Trophoblast cell (in vitro differentiated cells and primary cell): ENCODE results near the gene OR8S1.
"Not testable (repeated sequence)": the region's sequence is repeated elsewhere in the genome, so short reads cannot be mapped to it uniquely, and the experiment has no call there.

Experiments used
- DNase-seq, 2 donors: peaks; one replicate each; pipeline ENCODE4 v3.0.0-alpha.2; 2016
- H2AFZ ChIP-seq: 2 replicates; pipeline ENCODE4 v1.6.1; 2013; ENCODE audit warnings: low read length, moderate library complexity, mild to moderate bottlenecking; ENCODE audit not compliant: insufficient read depth, poor library complexity
- H2AK5ac ChIP-seq: 2 replicates; pipeline ENCODE4 v1.6.1; 2013; ENCODE audit warnings: mild to moderate bottlenecking, low read length
- H2BK120ac ChIP-seq: 2 replicates; pipeline ENCODE4 v1.6.1; 2013; ENCODE audit warnings: low read length, mild to moderate bottlenecking, moderate library complexity; ENCODE audit not compliant: insufficient read depth, poor library complexity
- H2BK12ac ChIP-seq: 2 replicates; pipeline ENCODE4 v1.6.1; 2013; ENCODE audit warnings: mild to moderate bottlenecking, low read length, moderate library complexity
- H2BK5ac ChIP-seq: 2 replicates; pipeline ENCODE4 v1.6.1; 2013; ENCODE audit warnings: low read length, low read depth, moderate library complexity, mild to moderate bottlenecking; ENCODE audit not compliant: poor library complexity
- H3K14ac ChIP-seq: 2 replicates; pipeline ENCODE4 v1.6.1; 2013; ENCODE audit warnings: mild to moderate bottlenecking, low read length
- H3K18ac ChIP-seq: 2 replicates; pipeline ENCODE4 v1.6.1; 2013; ENCODE audit warnings: mild to moderate bottlenecking, low read length
- H3K23ac ChIP-seq: 2 replicates; pipeline ENCODE4 v1.6.1; 2013; ENCODE audit warnings: low read length
- H3K27ac ChIP-seq: 2 replicates; pipeline ENCODE4 v1.5.1; 2013; ENCODE audit warnings: low read depth, mild to moderate bottlenecking, inconsistent platforms, low read length, moderate library complexity
- H3K27me3 ChIP-seq: 2 replicates; pipeline ENCODE4 v1.6.1; 2013; ENCODE audit warnings: inconsistent platforms, mild to moderate bottlenecking, low read length, moderate library complexity; ENCODE audit not compliant: insufficient read depth
- H3K36me3 ChIP-seq, 2 experiments: 1 replicate in 1 of 2; 2 replicates in 1 of 2; pipeline ENCODE4 v1.6.1; 2013; ENCODE audit warnings: low read length in 2 of 2, mild to moderate bottlenecking in 2 of 2, moderate library complexity in 1 of 2; ENCODE audit not compliant: insufficient read depth in 2 of 2, control insufficient read depth in 1 of 2
- H3K4ac ChIP-seq: 2 replicates; pipeline ENCODE4 v1.6.1; 2013; ENCODE audit warnings: low read depth, mild to moderate bottlenecking, low read length, moderate library complexity
- H3K4me1 ChIP-seq, 2 experiments: 1 replicate in 1 of 2; 2 replicates in 1 of 2; pipeline ENCODE4 v1.6.1; 2013; ENCODE audit warnings: low read length in 2 of 2, mild to moderate bottlenecking in 2 of 2, moderate library complexity in 1 of 2; ENCODE audit not compliant: insufficient read depth in 2 of 2, control insufficient read depth in 1 of 2
- H3K4me2 ChIP-seq: 2 replicates; pipeline ENCODE4 v1.6.1; 2013; ENCODE audit warnings: inconsistent platforms, mild to moderate bottlenecking, low read length, moderate library complexity
- H3K4me3 ChIP-seq: 2 replicates; pipeline ENCODE4 v1.5.1; 2013; ENCODE audit warnings: mild to moderate bottlenecking, low read depth, low read length, inconsistent platforms
- H3K79me1 ChIP-seq: one replicate; pipeline ENCODE4 v1.6.1; 2013; ENCODE audit warnings: low read length
- H3K79me2 ChIP-seq: 2 replicates; pipeline ENCODE4 v1.6.1; 2013; ENCODE audit warnings: low read length, mild to moderate bottlenecking; ENCODE audit not compliant: control insufficient read depth, insufficient read depth, poor library complexity
- H3K9ac ChIP-seq: 2 replicates; pipeline ENCODE4 v1.6.1; 2013; ENCODE audit warnings: mild to moderate bottlenecking, low read length
- H3K9me3 ChIP-seq: 2 replicates; pipeline ENCODE4 v1.6.1; 2013; ENCODE audit warnings: low read depth, mild to moderate bottlenecking, control low read depth, inconsistent platforms, low read length; ENCODE audit not compliant: insufficient read depth
- H4K12ac ChIP-seq: 2 replicates; pipeline ENCODE4 v1.6.1; 2013; ENCODE audit warnings: low read depth, mild to moderate bottlenecking, low read length, moderate library complexity
- H4K8ac ChIP-seq: 2 replicates; pipeline ENCODE4 v1.6.1; 2013; ENCODE audit warnings: low read depth, mild to moderate bottlenecking, low read length, moderate library complexity
- H4K91ac ChIP-seq: one replicate; pipeline ENCODE4 v1.6.1; 2013; ENCODE audit warnings: low read depth, mild to moderate bottlenecking, low read length, moderate library complexity
- WGBS: extraction: QIAGEN DNeasy Blood & Tissue Kit; methylation state at CpG from one replicate; pipeline ENCODE4 v1.1.7; 2013; ENCODE audit warnings: missing lambda C conversion rate; ENCODE audit not compliant: insufficient read length, insufficient coverage; ENCODE audit errors: extremely low coverage; 5-methylcytosine and 5-hydroxymethylcytosine counted together

The OR8S1 gene

DNA sequence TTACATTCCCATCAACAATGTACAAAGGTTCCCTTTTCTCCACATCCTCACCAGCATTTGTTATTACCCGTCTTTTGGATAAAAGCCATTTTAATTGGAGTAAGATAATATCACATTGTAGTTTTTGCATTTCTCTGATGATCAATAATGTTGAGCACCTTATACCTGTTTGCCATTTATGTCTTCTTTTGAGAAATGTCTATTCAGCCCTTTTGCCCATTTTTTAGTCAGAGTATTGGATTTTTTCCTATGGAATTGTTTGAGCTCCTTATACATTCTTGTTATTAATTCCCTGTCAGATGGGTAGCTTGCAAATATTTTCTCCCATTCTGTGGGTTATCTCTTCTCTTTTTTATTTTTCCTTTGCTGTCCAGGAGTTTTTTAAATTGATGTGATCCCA is 10.7 kb upstream of the OR8S1 start:
- Histone ChIP-seq H2AFZ (no peak overlapping the region), H4K91ac (no peak overlapping the region), H3K4me3 (no peak overlapping the region), H3K4ac (no peak overlapping the region), H3K27ac (no peak overlapping the region), H2BK120ac (no peak overlapping the region), H3K9ac (no peak overlapping the region), H4K8ac (no peak overlapping the region), H3K36me3 (no peaks in the 10 kb centered on the region), H4K12ac (no peak overlapping the region), H3K79me1 (no peaks in the 10 kb centered on the region), H3K4me2 (no peak overlapping the region), H2BK12ac (no peak overlapping the region), H3K18ac (no peak overlapping the region), H3K9me3 (no peaks in the 10 kb centered on the region), H3K27me3 (no peaks in the 10 kb centered on the region), H3K23ac (no peak overlapping the region), H3K79me2 (no peaks in the 10 kb centered on the region), H2BK5ac (no peak overlapping the region), H3K14ac (no peak overlapping the region), H2AK5ac (no peak overlapping the region), H3K4me1 (no peaks in the 10 kb centered on the region)
- no CpG with 5 or more reads among the region's 1 CpG for WGBS
- no peak for DNase-seq

DNA sequence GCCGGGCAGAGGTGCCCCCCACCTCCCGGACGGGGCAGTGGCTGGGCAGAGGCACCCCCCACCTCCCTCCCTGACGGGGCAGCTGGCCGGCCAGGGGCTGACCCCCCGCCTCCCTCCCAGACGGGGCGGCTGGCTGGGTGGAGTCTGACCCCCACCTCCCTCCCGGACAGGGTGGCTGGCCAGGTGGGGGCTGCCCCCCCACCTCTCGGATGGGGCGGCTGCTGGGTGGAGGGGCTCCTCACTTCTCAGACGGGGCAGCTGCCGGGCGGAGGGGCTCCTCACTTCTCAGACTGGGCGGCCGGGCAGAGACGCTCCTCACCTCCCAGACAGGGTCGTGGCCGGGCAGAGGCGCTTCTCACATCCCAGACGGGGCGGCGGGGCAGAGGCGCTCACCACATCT is 5.1 kb upstream of the OR8S1 start:
- H4K91ac ChIP-seq = not testable (repeated sequence)

DNA sequence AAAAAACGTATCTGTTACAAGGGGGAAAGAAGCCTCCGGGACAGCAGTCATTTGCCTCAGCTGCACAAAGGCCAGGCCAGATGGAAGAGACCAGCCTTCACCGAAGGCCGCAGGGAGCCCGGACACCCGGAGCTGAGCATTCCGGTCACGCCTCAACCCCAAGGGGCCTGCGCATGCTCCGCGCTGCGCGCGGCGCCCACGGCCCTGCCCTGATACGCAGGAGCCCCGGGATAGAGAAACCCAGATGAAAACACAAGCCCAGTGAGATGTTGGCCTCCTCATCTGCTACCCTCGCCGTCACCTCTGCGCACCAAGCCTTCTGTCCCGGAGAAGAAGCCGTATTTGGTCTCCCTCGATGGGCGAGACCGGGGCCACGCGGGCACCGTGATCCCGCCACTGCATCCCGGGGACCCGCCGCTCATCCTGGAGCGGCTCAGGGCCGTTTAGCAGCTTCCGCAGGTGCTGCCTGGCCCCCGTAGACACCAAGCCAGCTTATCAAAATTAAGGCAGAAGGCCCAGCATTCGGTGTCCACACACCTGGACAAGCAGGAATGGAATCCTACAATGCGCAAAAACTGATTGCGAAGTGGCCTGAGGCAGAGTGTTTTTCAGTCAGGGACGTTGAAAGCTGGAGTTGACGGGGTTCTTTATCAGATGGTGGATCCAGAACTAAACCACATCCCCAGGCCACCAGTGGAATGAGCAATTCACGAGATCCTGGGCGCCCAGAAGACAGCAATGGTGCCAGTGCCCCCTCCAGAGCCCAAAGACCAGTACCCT is 2.6 kb downstream of the OR8S1 start:
- no peak overlapping the region for H3K18ac ChIP-seq
- WGBS = no CpG with 5 or more reads among the region's 44 CpGs

More for the DNA sequence above, 5.1 kb upstream of the OR8S1 start:
- not testable (repeated sequence) for H4K8ac ChIP-seq, H2AK5ac ChIP-seq, H4K12ac ChIP-seq, H3K18ac ChIP-seq, H3K4me3 ChIP-seq, H3K9ac ChIP-seq, H3K27ac ChIP-seq, H2BK12ac ChIP-seq, H2BK120ac ChIP-seq, H3K79me1 ChIP-seq, H3K27me3 ChIP-seq, DNase-seq, H3K9me3 ChIP-seq, H3K23ac ChIP-seq, H3K79me2 ChIP-seq, H3K4ac ChIP-seq, H2AFZ ChIP-seq, H3K4me1 ChIP-seq, H3K4me2 ChIP-seq, H3K36me3 ChIP-seq, H3K14ac ChIP-seq, H2BK5ac ChIP-seq
- no CpG with 5 or more reads among the region's 24 CpGs for WGBS

DNA sequence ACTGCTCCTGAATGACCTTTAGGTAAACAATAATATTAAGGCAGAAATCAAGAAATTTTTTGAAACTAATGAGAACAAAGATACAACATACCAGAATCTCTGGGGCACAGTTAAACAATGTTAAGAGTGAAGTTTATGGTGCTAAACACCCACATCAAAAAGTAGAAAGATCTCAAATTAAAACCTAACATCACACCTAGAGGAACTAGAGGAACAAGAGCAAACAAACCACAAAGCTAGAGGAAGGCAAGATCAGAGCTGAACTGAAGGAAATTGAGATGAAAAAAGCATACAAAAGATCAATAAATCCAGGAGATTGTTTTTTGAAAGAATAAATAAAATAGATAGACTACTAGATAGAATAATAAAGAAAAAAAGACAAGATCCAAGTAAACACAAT is 7.2 kb downstream of the OR8S1 start:
- Histone ChIP-seq H2AK5ac (no peak overlapping the region), H3K79me2 (no peaks in the 10 kb centered on the region), H3K4ac (no peak overlapping the region), H3K27ac (no peak overlapping the region), H3K4me1 (no peaks in the 10 kb centered on the region), H3K4me3 (no peak overlapping the region), H3K9me3 (peaks cover 5% of the 10 kb centered on the region), H3K14ac (no peak overlapping the region), H2BK12ac (no peak overlapping the region), H3K23ac (no peak overlapping the region), H3K27me3 (no peaks in the 10 kb centered on the region), H3K36me3 (no peaks in the 10 kb centered on the region), H3K18ac (no peak overlapping the region), H2BK120ac (no peak overlapping the region), H3K4me2 (no peak overlapping the region), H2BK5ac (no peak overlapping the region), H3K79me1 (no peaks in the 10 kb centered on the region), H4K8ac (no peak overlapping the region), H3K9ac (no peak overlapping the region), H2AFZ (no peak overlapping the region), H4K91ac (no peak overlapping the region), H4K12ac (no peak overlapping the region)
- no peak for DNase-seq

More for the DNA sequence above, 2.6 kb downstream of the OR8S1 start:
- Histone ChIP-seq H3K9me3 (peaks cover 7% of the 10 kb centered on the region), H2AK5ac (no peak overlapping the region), H3K36me3 (no peaks in the 10 kb centered on the region), H3K23ac (no peak overlapping the region), H3K4me1 (no peaks in the 10 kb centered on the region), H3K14ac (no peak overlapping the region), H2BK12ac (no peak overlapping the region), H2AFZ (no peak overlapping the region), H4K12ac (no peak overlapping the region), H4K8ac (no peak overlapping the region), H3K4ac (no peak overlapping the region), H3K27ac (no peak overlapping the region), H3K79me1 (no peaks in the 10 kb centered on the region), H3K9ac (no peak overlapping the region), H3K27me3 (no peaks in the 10 kb centered on the region), H3K79me2 (no peaks in the 10 kb centered on the region), H2BK5ac (no peak overlapping the region), H3K4me2 (no peak overlapping the region), H4K91ac (no peak overlapping the region), H2BK120ac (no peak overlapping the region), H3K4me3 (no peak overlapping the region)
- DNase-seq = peak; percentile 94 to 99
